GM21619 (cell line): ENCODE measurements around the gene ADNP.
"Not testable (repeated sequence)": the region's sequence is repeated elsewhere in the genome, so short reads cannot be mapped to it uniquely, and the experiment has no call there.

Source experiments
- ATAC-seq: cut with Tn5 transposase; IDR thresholded peaks from one replicate; pipeline ENCODE4 v1.9.1; 2021; ENCODE audit not compliant: unreplicated experiment

ADNP gene

GRCh38 chr20:50931306-50932015, at the start of gene ADNP:
Gene ADNP (minus strand): TSS chr20:50931437. CDS start chr20:50903996, 27,441 bp downstream.
- ATAC-seq = peak; percentile 51

- ATAC-seq = no peak
Measured at GRCh38 chr20:50980071-50980681, 48.9 kb upstream of the ADNP start.

- not testable (repeated sequence) for ATAC-seq
Measured at GRCh38 chr20:50978533-50978932, 47.3 kb upstream of the ADNP start.

GRCh38 chr20:50977066-50978021, 46.1 kb upstream of the ADNP start:
- no peak for ATAC-seq

GRCh38 chr20:50975701-50976330, 44.6 kb upstream of the ADNP start:
- no peak for ATAC-seq

- no peak for ATAC-seq
Measured at GRCh38 chr20:50969912-50970311, 38.7 kb upstream of the ADNP start.

- no peak for ATAC-seq
Measured at GRCh38 chr20:50969435-50969834, 38.2 kb upstream of the ADNP start.

GRCh38 chr20:50968289-50968688, 37.1 kb upstream of the ADNP start:
- no peak for ATAC-seq

- no peak for ATAC-seq
Measured at GRCh38 chr20:50967586-50967985, 36.3 kb upstream of the ADNP start.

GRCh38 chr20:50959543-50960126, 28.4 kb upstream of the ADNP start:
- no peak for ATAC-seq

- peak; percentile 80 for ATAC-seq
Measured at GRCh38 chr20:50958615-50959542, 27.6 kb upstream of the ADNP start, which contains the start of gene MOCS3. Gene MOCS3 (plus strand): TSS chr20:50958818. CDS start chr20:50958843, 25 bp downstream.

- peak; percentile 81 for ATAC-seq
Measured at GRCh38 chr20:50957798-50958614, 26.8 kb upstream of the ADNP start, which contains the start of gene DPM1. Gene DPM1 (minus strand): TSS chr20:50958532. CDS start chr20:50958523, 9 bp downstream.

GRCh38 chr20:50957276-50957675, 26.0 kb upstream of the ADNP start:
- ATAC-seq = no peak

GRCh38 chr20:50953821-50954220, 22.6 kb upstream of the ADNP start:
- no peak for ATAC-seq

- ATAC-seq = no peak
Measured at GRCh38 chr20:50953196-50953595, 22.0 kb upstream of the ADNP start.

- ATAC-seq = no peak
Measured at GRCh38 chr20:50948132-50948785, 17.0 kb upstream of the ADNP start.

- no peak for ATAC-seq
Measured at GRCh38 chr20:50943069-50943468, 11.8 kb upstream of the ADNP start.

- ATAC-seq = no peak
Measured at GRCh38 chr20:50933589-50933988, 2.4 kb upstream of the ADNP start.
